IMR-90 (cell line): ENCODE results near the gene BCAS3. TPM values are rescaled to one million over a fixed set of nuclear protein-coding genes. Genes with fewer than 3 reads are reported as not detected.
A peak's percentile ranks its signal among the peaks of the same experiment; 100 is the strongest.

Experiments used
- ATAC-seq: fragments of 200-7000 bp; cut with Tn5 transposase; 2 replicates; pipeline ENCODE4 v1.9.1; 2020; ENCODE audit warnings: low read depth, mild to moderate bottlenecking, moderate library complexity
- BruUV-seq: library from RNA; stranded (reverse); fragments of 400-500 nt; replicated peaks from 2 replicates; lab custom pipeline; 2021; lab: Mats Ljungman, UMichigan
- CTCF ChIA-PET: fragments of 300-600 bp; formaldehyde crosslinking; extraction: SDS; loops from one replicate; lab custom pipeline; 2021; ENCODE audit warnings: antibody characterized with exemption; lab: Yijun Ruan, JAX
- POLR2A ChIA-PET: fragments of 300-600 bp; sonication (Branson Sonifier 250); formaldehyde crosslinking; loops from one replicate; lab custom pipeline; 2022; ENCODE audit warnings: antibody characterized with exemption; ENCODE audit not compliant: unreplicated experiment; lab: Charles Lee
- DNase-seq: peaks from one replicate; pipeline ENCODE4 v3.0.0; 2013
- H2AFZ ChIP-seq: replicated peaks from 2 replicates; pipeline ENCODE3; 2013; ENCODE audit warnings: low read length, mild to moderate bottlenecking; ENCODE audit not compliant: poor library complexity
- H2AK5ac ChIP-seq: 2 replicates; pipeline ENCODE4 v1.6.1; 2013; ENCODE audit warnings: low read depth, low read length, inconsistent platforms
- H2AK9ac ChIP-seq: replicated peaks from 2 replicates; pipeline ENCODE3; 2013; ENCODE audit warnings: mild to moderate bottlenecking, low read depth, low read length, moderate library complexity; ENCODE audit not compliant: poor library complexity
- H2BK120ac ChIP-seq: 2 replicates; pipeline ENCODE4 v1.6.1; 2013; ENCODE audit warnings: low read depth, low read length, inconsistent platforms
- H2BK15ac ChIP-seq: 3 replicates; pipeline ENCODE4 v1.6.1; 2013; ENCODE audit warnings: low read depth, low read length, inconsistent platforms
- H2BK20ac ChIP-seq: 2 replicates; pipeline ENCODE4 v1.6.1; 2013; ENCODE audit warnings: low read depth, mild to moderate bottlenecking, inconsistent platforms, low read length, moderate library complexity
- H2BK5ac ChIP-seq: 2 replicates; pipeline ENCODE4 v1.6.1; 2013; ENCODE audit warnings: mild to moderate bottlenecking, low read depth, low read length, inconsistent platforms; ENCODE audit not compliant: poor library complexity, severe bottlenecking
- H3K14ac ChIP-seq: replicated peaks from 2 replicates; pipeline ENCODE4 v1.6.1; 2013; ENCODE audit warnings: low read depth, low read length, inconsistent platforms
- H3K18ac ChIP-seq: 2 replicates; pipeline ENCODE4 v1.6.1; 2013; ENCODE audit warnings: low read depth, low read length, control low read depth
- H3K23ac ChIP-seq: 2 replicates; pipeline ENCODE4 v1.6.1; 2013; ENCODE audit warnings: low read depth, low read length, inconsistent platforms
- H3K27ac ChIP-seq: 2 replicates; pipeline ENCODE4 v1.5.1; 2013; ENCODE audit warnings: mild to moderate bottlenecking, control low read depth, low read length; ENCODE audit not compliant: insufficient read depth
- H3K27me3 ChIP-seq: 2 replicates; pipeline ENCODE4 v1.6.1; 2013; ENCODE audit warnings: low read length; ENCODE audit not compliant: control insufficient read depth, insufficient read depth
- H3K36me3 ChIP-seq: 2 replicates; pipeline ENCODE4 v1.6.1; 2013; ENCODE audit warnings: low read length, mixed read lengths; ENCODE audit not compliant: control insufficient read depth, insufficient read depth
- H3K4ac ChIP-seq: 2 replicates; pipeline ENCODE4 v1.6.1; 2013; ENCODE audit warnings: low read depth, low read length, inconsistent platforms
- H3K4me1 ChIP-seq: 2 replicates; pipeline ENCODE4 v1.6.1; 2013; ENCODE audit warnings: low read length, mixed read lengths; ENCODE audit not compliant: control insufficient read depth, insufficient read depth
- H3K4me2 ChIP-seq: 2 replicates; pipeline ENCODE4 v1.6.1; 2013; ENCODE audit warnings: low read depth, mild to moderate bottlenecking, control low read depth, low read length, moderate library complexity
- H3K4me3 ChIP-seq: 2 replicates; pipeline ENCODE4 v1.5.1; 2013; ENCODE audit warnings: low read depth, mild to moderate bottlenecking, control low read depth, low read length, moderate library complexity; ENCODE audit not compliant: insufficient read depth
- H3K56ac ChIP-seq: 2 replicates; pipeline ENCODE4 v1.6.1; 2013; ENCODE audit warnings: low read length, inconsistent platforms; ENCODE audit not compliant: insufficient read depth; ENCODE audit errors: extremely low read depth
- H3K79me1 ChIP-seq, 2 experiments: 2 replicates each; pipeline ENCODE4 v1.6.1; 2013; ENCODE audit warnings: low read length in 2 of 2, inconsistent platforms in 1 of 2, low read depth in 1 of 2
- H3K9ac ChIP-seq: 2 replicates; pipeline ENCODE4 v1.6.1; 2013; ENCODE audit warnings: low read depth, low read length, control low read depth
- H3K9me1 ChIP-seq: 2 replicates; pipeline ENCODE4 v1.6.1; 2013; ENCODE audit warnings: low read length, inconsistent platforms; ENCODE audit not compliant: insufficient read depth
- H3K9me3 ChIP-seq: 2 replicates; pipeline ENCODE4 v1.6.1; 2013; ENCODE audit warnings: low read length; ENCODE audit not compliant: control insufficient read depth, insufficient read depth
- H4K20me1 ChIP-seq: 2 replicates; pipeline ENCODE4 v1.6.1; 2013; ENCODE audit warnings: low read length, inconsistent platforms; ENCODE audit not compliant: insufficient read depth
- H4K5ac ChIP-seq: 2 replicates; pipeline ENCODE4 v1.6.1; 2013; ENCODE audit warnings: mild to moderate bottlenecking, low read depth, low read length, control low read depth
- H4K8ac ChIP-seq, 2 experiments: 2 replicates each; pipeline ENCODE4 v1.6.1; 2013; ENCODE audit warnings: low read depth in 2 of 2, low read length in 2 of 2, control low read depth in 1 of 2, inconsistent platforms in 1 of 2
- H4K91ac ChIP-seq: 2 replicates; pipeline ENCODE4 v1.6.1; 2013; ENCODE audit warnings: low read depth, low read length, inconsistent platforms; ENCODE audit not compliant: insufficient read depth
- BHLHE40 ChIP-seq: fragments of 150-350 bp; IDR thresholded peaks from 2 replicates; pipeline ENCODE4 v1.6.1; 2016; ENCODE audit warnings: mild to moderate bottlenecking, low read depth, low read length
- CEBPB ChIP-seq: IDR thresholded peaks from 2 replicates; pipeline ENCODE4 v1.6.1; 2012; ENCODE audit warnings: low read depth, low read length, improper control_type of control experiment
- FOS ChIP-seq: fragments of 150-350 bp; IDR thresholded peaks from 2 replicates; pipeline ENCODE4 v1.6.1; 2016; ENCODE audit warnings: low read depth, low read length
- MAFK ChIP-seq: IDR thresholded peaks from 2 replicates; pipeline ENCODE4 v1.6.1; 2012; ENCODE audit warnings: low read depth, low read length, improper control_type of control experiment
- MAZ ChIP-seq: IDR thresholded peaks from 2 replicates; pipeline ENCODE4 v1.6.1; 2012; ENCODE audit warnings: low read depth, mild to moderate bottlenecking, low read length, improper control_type of control experiment, moderate library complexity, borderline replicate concordance
- MXI1 ChIP-seq: IDR thresholded peaks from 2 replicates; pipeline ENCODE4 v1.6.1; 2012; ENCODE audit warnings: low read depth, mild to moderate bottlenecking, low read length, moderate library complexity, borderline replicate concordance
- POLR2A ChIP-seq: IDR thresholded peaks from 2 replicates; pipeline ENCODE4 v1.6.1; 2012; ENCODE audit warnings: mild to moderate bottlenecking, low read depth, low read length
- RCOR1 ChIP-seq: IDR thresholded peaks from 2 replicates; pipeline ENCODE4 v1.6.1; 2012; ENCODE audit warnings: mild to moderate bottlenecking, low read length, improper control_type of control experiment; ENCODE audit not compliant: insufficient replicate concordance
- RFX5 ChIP-seq: IDR thresholded peaks from 2 replicates; pipeline ENCODE4 v1.8.0; 2012; ENCODE audit warnings: low read depth, mild to moderate bottlenecking, low read length, moderate library complexity
- WGBS, 2 experiments: methylation state at CpG; one replicate each; pipeline versions ENCODE4 v1.1.5 to v1.1.7; 2013; ENCODE audit warnings: missing lambda C conversion rate in 2 of 2; ENCODE audit not compliant: insufficient read length in 1 of 2; ENCODE audit errors: extremely low coverage in 2 of 2; 5-methylcytosine and 5-hydroxymethylcytosine counted together
- dilution Hi-C: fragments of 300-500 bp; cut with HindIII; formaldehyde crosslinking; loops from one replicate; pipeline ENCODE4 v1.14.3; 2018; ENCODE audit warnings: low sequenced_read_pairs; ENCODE audit not compliant: unreplicated experiment
- in situ Hi-C: fragments of 300-500 bp; cut with MboI; formaldehyde crosslinking; loops from 3 replicates; pipeline ENCODE4 v1.14.3; 2019; ENCODE audit warnings: low sequenced_read_pairs, inconsistent platforms, mixed read lengths
- intact Hi-C: fragments of 100-400 bp; cut with micrococcal nuclease; formaldehyde crosslinking; loops from 2 replicates; pipeline ENCODE4 v1.10.0; 2022
- polyA plus RNA-seq, 3 experiments: library from polyadenylated mRNA; depleted of rRNA; stranded (reverse); fragments of >200 nt; gene quantifications; 2 replicates each; pipeline ENCODE4 v1.2.3, GENCODE V29; 2012; ENCODE audit warnings: low replicate concordance in 1 of 3
- total RNA-seq: library from RNA; depleted of rRNA; stranded (reverse); fragments of >200 nt; gene quantifications from 2 replicates; pipeline ENCODE4 v1.2.3, GENCODE V29; 2012
- TF ChIP-seq, protein P1 (sequence below): conservative IDR thresholded peaks from 2 replicates; pipeline ENCODE4 v1.5.1; 2012; ENCODE audit warnings: mild to moderate bottlenecking, low read depth, low read length, improper control_type of control experiment

The BCAS3 gene
- total and polyA plus RNA-seq, 2 of the 4 experiments (the other 2 are of a cell fraction): 6.3 to 27.1 TPM

GRCh38 chr17:61330174-61331150 lies 652.8 kb downstream of the BCAS3 start (continued):
- no peak for TF ChIP-seq BHLHE40

DNA sequence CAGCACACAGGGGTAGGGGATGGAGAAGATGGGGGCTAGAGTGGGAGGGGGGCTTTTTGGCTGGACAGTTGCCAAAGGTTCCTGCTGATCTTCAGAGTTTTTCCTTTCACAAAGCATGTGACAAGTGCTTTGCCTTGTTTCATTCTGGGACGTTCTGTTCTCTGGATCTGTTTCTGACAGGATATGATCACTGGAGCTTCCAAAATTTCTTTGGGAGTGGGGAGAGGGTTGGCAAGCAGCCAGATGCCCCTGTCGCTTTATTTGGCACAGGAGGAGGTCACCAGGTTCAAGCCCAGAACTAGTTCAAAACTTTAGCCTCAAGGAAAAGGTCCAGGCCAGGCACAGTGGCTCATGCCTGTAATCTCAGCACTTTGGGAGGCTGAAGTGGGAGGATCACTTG lies 653.5 kb downstream of the BCAS3 start:
- Histone ChIP-seq H3K4me3 (no peak overlapping the region), H3K9me3 (no peaks in the 10 kb centered on the region), H3K4ac (peak overlapping the region; percentile 36; the same call in 1 of the 2 replicates), H3K36me3 (no peaks in the 10 kb centered on the region), H4K91ac (peak overlapping the region; percentile 24; the same call in 1 of the 2 replicates), H2BK5ac (no peak overlapping the region), H2AFZ (no peak overlapping the region), H2AK5ac (no peak overlapping the region), H3K27ac (no peak overlapping the region), H3K4me2 (no peak overlapping the region), H3K14ac (no peak overlapping the region), H2AK9ac (no peak overlapping the region), H2BK15ac (no peak overlapping the region), H3K4me1 (peaks cover 19% of the 10 kb centered on the region), H4K5ac (no peak overlapping the region), H2BK120ac (peak overlapping the region; percentile 38), H3K23ac (no peak overlapping the region), H3K79me1 (peaks cover 0 to 10% of the 10 kb centered on the region in 2 experiments; a peak in 2 of 4 replicates), H3K27me3 (no peaks in the 10 kb centered on the region), H4K8ac (no peak overlapping the region), H3K56ac (no peak overlapping the region), H2BK20ac (peak overlapping the region; percentile 20; the same call in 1 of the 2 replicates), H3K18ac (no peak overlapping the region), H4K20me1 (no peaks in the 10 kb centered on the region), H3K9ac (no peak overlapping the region), H3K9me1 (peaks cover 16% of the 10 kb centered on the region)
- DNase-seq (no peak), ATAC-seq (no peak)
- in situ Hi-C loops (no loop called here), intact Hi-C loops (no loop called here), dilution Hi-C loops (no loop called here)
- TF ChIP-seq, protein P1, sequence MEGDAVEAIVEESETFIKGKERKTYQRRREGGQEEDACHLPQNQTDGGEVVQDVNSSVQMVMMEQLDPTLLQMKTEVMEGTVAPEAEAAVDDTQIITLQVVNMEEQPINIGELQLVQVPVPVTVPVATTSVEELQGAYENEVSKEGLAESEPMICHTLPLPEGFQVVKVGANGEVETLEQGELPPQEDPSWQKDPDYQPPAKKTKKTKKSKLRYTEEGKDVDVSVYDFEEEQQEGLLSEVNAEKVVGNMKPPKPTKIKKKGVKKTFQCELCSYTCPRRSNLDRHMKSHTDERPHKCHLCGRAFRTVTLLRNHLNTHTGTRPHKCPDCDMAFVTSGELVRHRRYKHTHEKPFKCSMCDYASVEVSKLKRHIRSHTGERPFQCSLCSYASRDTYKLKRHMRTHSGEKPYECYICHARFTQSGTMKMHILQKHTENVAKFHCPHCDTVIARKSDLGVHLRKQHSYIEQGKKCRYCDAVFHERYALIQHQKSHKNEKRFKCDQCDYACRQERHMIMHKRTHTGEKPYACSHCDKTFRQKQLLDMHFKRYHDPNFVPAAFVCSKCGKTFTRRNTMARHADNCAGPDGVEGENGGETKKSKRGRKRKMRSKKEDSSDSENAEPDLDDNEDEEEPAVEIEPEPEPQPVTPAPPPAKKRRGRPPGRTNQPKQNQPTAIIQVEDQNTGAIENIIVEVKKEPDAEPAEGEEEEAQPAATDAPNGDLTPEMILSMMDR: no peak
- TF ChIP-seq MXI1: no peak
- no peak for TF ChIP-seq MAZ
- no peak for TF ChIP-seq RCOR1
- TF ChIP-seq FOS: no peak
- no peak for TF ChIP-seq RFX5
- no peak for TF ChIP-seq MAFK
- TF ChIP-seq CEBPB: no peak
- TF ChIP-seq POLR2A: no peak
- WGBS, 2 experiments: no CpG with 5 or more reads among the region's 2 CpGs
- POLR2A ChIA-PET: no interaction called here
- no TSS peak for BruUV-seq
- CTCF ChIA-PET: no interaction called here
